Measurements from ENCODE around the gene NRXN3. TPM values are rescaled to one million over a fixed set of nuclear protein-coding genes. Genes with fewer than 3 reads are reported as not detected.

The NRXN3 gene
- total RNA-seq, 1 experiment from 2014 or later, result not detected

DNA sequence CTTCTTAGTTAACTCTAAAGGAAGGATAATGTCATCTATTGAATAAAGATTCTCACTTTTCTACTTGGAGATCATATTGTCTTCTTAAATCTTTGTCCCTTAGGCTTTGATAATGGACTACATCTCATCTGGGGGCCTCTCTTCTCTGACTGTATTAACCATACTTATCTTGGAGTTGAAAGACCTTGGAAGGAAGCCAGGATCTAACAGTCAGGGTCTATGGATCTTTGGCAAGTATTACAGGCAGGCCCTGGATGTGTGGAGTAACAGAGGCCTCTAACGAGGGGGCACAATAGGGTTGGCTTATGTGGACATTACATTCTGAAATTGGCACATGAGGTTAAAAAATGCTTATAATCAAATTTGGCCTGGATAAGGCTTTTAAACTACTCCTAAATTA is 513.8 kb downstream of the NRXN3 start:
- Histone ChIP-seq H2AFZ (no peak overlapping the region), H3K4me1 (replicated peaks; ENCODE audit: insufficient read depth) (no peaks in the 10 kb centered on the region), H4K20me1 (ENCODE audit: insufficient read depth) (no peaks in the 10 kb centered on the region), H3K9me2 (ENCODE audit: insufficient read depth) (no peaks in the 10 kb centered on the region), H3K79me2 (ENCODE audit: low read depth) (no peaks in the 10 kb centered on the region), H3K4me2 (no peak overlapping the region), H3F3A (ENCODE audit: insufficient read depth, low read depth) (no peaks in the 10 kb centered on the region), H3K4me3 (no peak overlapping the region), H3K27ac (no peak overlapping the region), H3K27me3 (ENCODE audit: insufficient read depth, low read depth) (peaks cover 7% of the 10 kb centered on the region; the same call in 1 of the 2 replicates), H3K9me3 (ENCODE audit: insufficient read depth, low read depth) (no peaks in the 10 kb centered on the region), H3K36me3 (ENCODE audit: low read depth) (no peaks in the 10 kb centered on the region)
- no TSS peak for BruUV-seq (replicated peaks)
- intact Hi-C loops (cut with micrococcal nuclease; ENCODE audit: unreplicated experiment), result no loop called here
- CTCF ChIA-PET, result no interaction called here
- no peak for TF ChIP-seq CTCF (conservative IDR thresholded peaks at IDR 0.05)
- TF ChIP-seq EZH2 (IDR thresholded peaks at IDR 0.05; ENCODE audit: low read depth), result no peak
- no peak for DNase-seq
- POLR2A ChIA-PET (ENCODE audit: unreplicated experiment), result no interaction called here

- Histone ChIP-seq H3K9me2 (ENCODE audit: insufficient read depth) (no peaks in the 10 kb centered on the region), H4K20me1 (ENCODE audit: insufficient read depth) (no peaks in the 10 kb centered on the region), H3K4me3 (no peak overlapping the region), H3K27ac (no peak overlapping the region), H2AFZ (no peak overlapping the region), H3K79me2 (ENCODE audit: low read depth) (no peaks in the 10 kb centered on the region), H3K4me2 (no peak overlapping the region), H3F3A (ENCODE audit: insufficient read depth, low read depth) (no peaks in the 10 kb centered on the region), H3K9me3 (ENCODE audit: insufficient read depth, low read depth) (no peaks in the 10 kb centered on the region), H3K36me3 (ENCODE audit: low read depth) (no peaks in the 10 kb centered on the region), H3K27me3 (ENCODE audit: insufficient read depth, low read depth) (peaks cover 7% of the 10 kb centered on the region; the same call in 1 of the 2 replicates), H3K4me1 (replicated peaks; ENCODE audit: insufficient read depth) (no peaks in the 10 kb centered on the region)
- ChIA-PET POLR2A (ENCODE audit: unreplicated experiment) (no interaction called here), CTCF (no interaction called here)
- TF ChIP-seq CTCF (conservative IDR thresholded peaks at IDR 0.05) (no peak), EZH2 (IDR thresholded peaks at IDR 0.05; ENCODE audit: low read depth) (no peak)
- intact Hi-C loops (cut with micrococcal nuclease; ENCODE audit: unreplicated experiment), result no loop called here
- no TSS peak for BruUV-seq (replicated peaks)
- no peak for DNase-seq
Observed at GRCh38 chr14:78688503-78688902, 518.3 kb downstream of the NRXN3 start.

DNA sequence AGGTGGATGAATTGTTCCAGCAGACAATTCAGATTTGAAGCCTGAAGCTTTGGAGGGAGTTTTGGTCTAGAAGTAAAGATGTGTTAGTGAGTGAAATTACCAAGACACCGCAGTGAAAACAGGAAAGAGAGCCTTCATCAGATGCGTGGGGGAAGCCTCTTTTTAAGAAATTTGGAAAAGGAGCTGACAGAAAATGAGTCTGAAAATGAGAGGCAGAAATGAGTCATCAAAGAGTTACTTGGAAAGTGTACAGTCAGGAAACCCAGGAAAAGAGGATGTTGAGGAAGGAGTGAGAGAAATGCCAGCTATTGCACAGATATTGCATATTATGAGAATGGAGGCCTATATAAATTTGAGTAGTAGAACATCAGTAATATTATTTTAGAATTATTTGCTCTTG is 520.7 kb downstream of the NRXN3 start:
- H4K20me1 ChIP-seq (ENCODE audit: insufficient read depth), result no peaks in the 10 kb centered on the region
- ChIA-PET POLR2A (ENCODE audit: unreplicated experiment) (no interaction called here), CTCF (no interaction called here)
- no peak for DNase-seq
- H3K36me3 ChIP-seq (ENCODE audit: low read depth), result no peaks in the 10 kb centered on the region
- no peaks in the 10 kb centered on the region for H3K4me1 ChIP-seq (replicated peaks; ENCODE audit: insufficient read depth)
- peaks cover 5% of the 10 kb centered on the region; the same call in 1 of the 2 replicates for H3K27me3 ChIP-seq (ENCODE audit: insufficient read depth, low read depth)
- H3F3A ChIP-seq (ENCODE audit: insufficient read depth, low read depth), result no peaks in the 10 kb centered on the region
- intact Hi-C loops (cut with micrococcal nuclease; ENCODE audit: unreplicated experiment), result no loop called here
- H2AFZ ChIP-seq, result no peak overlapping the region
- no peaks in the 10 kb centered on the region for H3K9me2 ChIP-seq (ENCODE audit: insufficient read depth)
- H3K27ac ChIP-seq, result no peak overlapping the region
- H3K79me2 ChIP-seq (ENCODE audit: low read depth), result no peaks in the 10 kb centered on the region
- no peaks in the 10 kb centered on the region for H3K9me3 ChIP-seq (ENCODE audit: insufficient read depth, low read depth)
- TF ChIP-seq CTCF (conservative IDR thresholded peaks at IDR 0.05) (no peak), EZH2 (IDR thresholded peaks at IDR 0.05; ENCODE audit: low read depth) (no peak)
- no TSS peak for BruUV-seq (replicated peaks)
- H3K4me3 ChIP-seq, result no peak overlapping the region
- no peak overlapping the region for H3K4me2 ChIP-seq

All from PC-9 (cell line).